Measurements from ENCODE around the gene CCDC40. TPM values are rescaled to one million over a fixed set of nuclear protein-coding genes. Genes with fewer than 3 reads are reported as not detected.
A peak's percentile ranks its signal among the peaks of the same experiment; 100 is the strongest.

The CCDC40 gene
- total and polyA plus RNA-seq, 12 donors = 2.1 to 15.7 (median 6.0) TPM

- peak; percentile 78 to 95 (median 90) for DNase-seq
- H3K27me3 ChIP-seq = no peaks in the 10 kb centered on the region
- no peaks in the 10 kb centered on the region for H3K9me3 ChIP-seq (replicated peaks in 1 of 3)
- H3K4me3 ChIP-seq = peak overlapping the region in 2 of 4 donors; percentile 26 to 37
- intact Hi-C loops (cut with DNase I) = no loop called here
- H3K36me3 ChIP-seq (replicated peaks in 1 of 2) = no peaks in the 10 kb centered on the region
- whole genome bisulfite sequencing, 4 donors = 9 to 16% (median 15%) methylated on average over 12 to 20 of the region's 20 CpGs
- peak overlapping the region; percentile 75 to 95 (median 87) for H3K27ac ChIP-seq
- TF ChIP-seq POLR2A (IDR thresholded peaks at IDR 0.05) = peak in 1 of 2 donors; percentile 28
- no peak for TF ChIP-seq CTCF (IDR thresholded peaks at IDR 0.05)
- H3K4me1 ChIP-seq (replicated peaks in 1 of 2) = peaks cover 30 to 40% of the 10 kb centered on the region in 2 donors
Observed at GRCh38 chr17:80071116-80071841, 34.8 kb downstream of the CCDC40 start.

- Histone ChIP-seq H3K27ac (peak overlapping the region in 2 of 5 donors; percentile 93 to 95), H3K4me1 (replicated peaks in 1 of 2) (peaks cover 30 to 40% of the 10 kb centered on the region in 2 donors), H3K27me3 (no peaks in the 10 kb centered on the region), H3K36me3 (replicated peaks in 1 of 2) (no peaks in the 10 kb centered on the region), H3K4me3 (no peak overlapping the region), H3K9me3 (replicated peaks in 1 of 3) (no peaks in the 10 kb centered on the region)
- no peak for TF ChIP-seq CTCF (IDR thresholded peaks at IDR 0.05)
- no peak for TF ChIP-seq POLR2A (IDR thresholded peaks at IDR 0.05)
- DNase-seq = no peak
- intact Hi-C loops (cut with DNase I) = no loop called here
- 90 to 95% (median 93%) methylated on average over 6 of the region's 6 CpGs for WGBS, 4 donors
Observed at GRCh38 chr17:80072410-80072809, 36.0 kb downstream of the CCDC40 start.

GRCh38 chr17:80080081-80080480, 43.6 kb downstream of the CCDC40 start:
- TF ChIP-seq CTCF (IDR thresholded peaks at IDR 0.05) (no peak), POLR2A (IDR thresholded peaks at IDR 0.05) (no peak)
- no peak overlapping the region for H3K4me3 ChIP-seq
- H3K36me3 ChIP-seq (replicated peaks in 1 of 2) = no peaks in the 10 kb centered on the region
- H3K9me3 ChIP-seq (replicated peaks in 1 of 3) = no peaks in the 10 kb centered on the region
- DNase-seq = no peak
- no peaks in the 10 kb centered on the region for H3K27me3 ChIP-seq
- H3K4me1 ChIP-seq (replicated peaks in 1 of 2) = peaks cover 0 to 3% of the 10 kb centered on the region in 2 donors
- WGBS, 4 donors = 81 to 88% (median 83%) methylated on average over 6 of the region's 6 CpGs
- intact Hi-C loops (cut with DNase I) = loop anchor here in 1 of 2 donors (5.0 kb wide), 1 partner anchor 73 kb away; no protein-coding TSS in a partner anchor
- no peak overlapping the region for H3K27ac ChIP-seq

GRCh38 chr17:80081596-80081995, 45.2 kb downstream of the CCDC40 start:
- TF ChIP-seq CTCF (IDR thresholded peaks at IDR 0.05) (no peak), POLR2A (IDR thresholded peaks at IDR 0.05) (no peak)
- intact Hi-C loops (cut with DNase I) = loop anchor here in 1 of 2 donors (5.0 kb wide), 1 partner anchor 74 kb away; no protein-coding TSS in a partner anchor

More at GRCh38 chr17:80081596-80081995, 45.2 kb downstream of the CCDC40 start:
- H3K36me3 ChIP-seq (replicated peaks in 1 of 2) = no peaks in the 10 kb centered on the region
- H3K4me1 ChIP-seq (replicated peaks in 1 of 2) = peaks cover 0 to 3% of the 10 kb centered on the region in 2 donors
- DNase-seq = no peak
- WGBS, 4 donors = 85 to 93% (median 92%) methylated on average over 10 to 14 of the region's 14 CpGs
- no peak overlapping the region for H3K4me3 ChIP-seq
- no peak overlapping the region for H3K27ac ChIP-seq
- H3K9me3 ChIP-seq (replicated peaks in 1 of 3) = no peaks in the 10 kb centered on the region
- H3K27me3 ChIP-seq = no peaks in the 10 kb centered on the region

All from adrenal gland (tissue), 12 donors.